NCI-H146 (cell line): Measurements from ENCODE around the gene ASPRV1.

Experiments used
- DNase-seq: peaks from one replicate; lab custom pipeline; 2025; lab: John Stamatoyannopoulos, UW

Gene ASPRV1

DNA sequence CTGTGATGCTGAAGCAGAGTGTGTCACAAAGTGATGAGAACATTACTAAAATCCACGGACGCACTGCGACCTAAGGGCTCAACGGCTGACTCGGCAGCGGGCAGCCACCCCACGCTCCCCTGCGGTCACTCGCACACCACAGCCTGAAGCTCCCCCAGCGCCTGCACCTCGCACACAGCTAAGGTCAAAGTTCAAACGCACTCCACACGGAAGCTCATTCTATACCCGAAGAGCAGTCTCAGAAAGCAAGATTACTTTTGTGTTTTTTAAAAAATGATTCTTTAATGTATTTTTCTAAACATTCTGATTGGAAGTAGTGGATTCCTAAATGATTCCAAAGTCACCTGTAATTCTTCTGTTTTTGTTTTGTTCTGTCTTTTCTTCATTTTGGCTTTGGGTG is 21.7 kb downstream of the ASPRV1 start:
- DNase-seq = no peak

DNA sequence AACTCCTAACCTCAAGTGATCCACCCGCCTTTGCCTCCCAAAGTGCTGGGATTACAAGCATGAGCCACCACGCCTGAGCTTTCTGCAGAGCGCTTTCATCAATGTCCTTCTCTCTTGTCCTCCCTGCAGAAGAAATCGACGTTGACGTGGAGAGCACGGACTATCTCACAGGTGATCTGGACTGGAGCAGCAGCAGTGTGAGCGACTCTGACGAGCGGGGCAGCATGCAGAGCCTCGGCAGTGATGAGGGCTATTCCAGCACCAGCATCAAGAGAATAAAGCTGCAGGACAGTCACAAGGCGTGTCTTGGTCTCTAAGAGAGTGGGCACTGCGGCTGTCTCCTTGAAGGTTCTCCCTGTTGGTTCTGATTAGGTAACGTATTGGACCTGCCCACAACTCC is 23.5 kb downstream of the ASPRV1 start:
- DNase-seq = no peak

DNA sequence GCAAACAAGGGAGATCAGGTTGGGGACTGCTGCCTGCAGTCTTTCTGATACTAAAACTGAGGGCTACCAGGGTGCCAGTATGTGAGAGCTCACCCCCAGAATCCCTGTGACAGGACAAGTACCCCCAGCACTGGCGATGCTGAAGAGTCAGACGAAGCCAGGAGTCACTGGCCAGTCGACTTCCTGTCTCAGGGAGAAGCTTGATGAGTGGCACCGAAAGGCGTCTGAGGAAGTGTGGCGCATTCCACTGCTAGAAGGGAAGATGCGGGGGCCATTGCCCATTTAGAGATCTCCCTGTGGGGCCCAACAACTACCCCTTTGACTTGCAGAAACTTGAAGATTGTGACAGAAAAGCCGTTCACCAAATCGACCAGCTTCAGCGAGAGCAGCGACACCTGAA is 24.5 kb downstream of the ASPRV1 start:
- no peak for DNase-seq

DNA sequence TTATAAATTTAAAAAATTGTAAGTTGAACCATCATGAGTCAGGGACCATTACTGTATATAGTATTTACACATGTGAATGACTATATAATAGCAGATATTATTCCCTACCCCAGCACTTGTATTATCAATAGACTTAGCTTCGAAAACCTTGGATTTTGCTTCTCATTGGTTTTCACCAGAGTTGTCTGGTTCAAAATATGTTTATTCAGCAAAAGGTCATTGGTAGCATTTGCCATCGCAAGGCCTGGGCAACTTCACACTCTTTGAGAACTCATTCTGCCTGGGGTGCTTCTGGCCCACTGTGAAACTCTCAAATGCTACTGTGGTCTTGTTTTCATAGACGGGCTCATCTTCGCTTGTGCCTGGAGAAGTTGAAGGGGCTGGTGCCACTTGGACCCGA is 26.4 kb downstream of the ASPRV1 start:
- no peak for DNase-seq

DNA sequence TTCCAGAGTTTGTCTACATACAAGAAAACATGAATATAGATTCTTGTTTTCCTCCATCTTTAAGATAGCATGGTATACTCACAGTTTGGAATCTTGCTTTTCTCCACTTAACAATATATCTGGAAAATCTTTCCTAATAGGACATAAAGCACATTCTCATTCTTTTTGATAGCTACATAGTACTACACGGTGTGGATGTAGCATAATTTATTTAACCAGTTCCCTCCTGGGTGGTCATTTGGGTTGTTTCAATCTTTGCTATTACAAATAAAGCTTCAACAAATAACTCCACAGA is 26.9 kb downstream of the ASPRV1 start:
- DNase-seq = no peak

DNA sequence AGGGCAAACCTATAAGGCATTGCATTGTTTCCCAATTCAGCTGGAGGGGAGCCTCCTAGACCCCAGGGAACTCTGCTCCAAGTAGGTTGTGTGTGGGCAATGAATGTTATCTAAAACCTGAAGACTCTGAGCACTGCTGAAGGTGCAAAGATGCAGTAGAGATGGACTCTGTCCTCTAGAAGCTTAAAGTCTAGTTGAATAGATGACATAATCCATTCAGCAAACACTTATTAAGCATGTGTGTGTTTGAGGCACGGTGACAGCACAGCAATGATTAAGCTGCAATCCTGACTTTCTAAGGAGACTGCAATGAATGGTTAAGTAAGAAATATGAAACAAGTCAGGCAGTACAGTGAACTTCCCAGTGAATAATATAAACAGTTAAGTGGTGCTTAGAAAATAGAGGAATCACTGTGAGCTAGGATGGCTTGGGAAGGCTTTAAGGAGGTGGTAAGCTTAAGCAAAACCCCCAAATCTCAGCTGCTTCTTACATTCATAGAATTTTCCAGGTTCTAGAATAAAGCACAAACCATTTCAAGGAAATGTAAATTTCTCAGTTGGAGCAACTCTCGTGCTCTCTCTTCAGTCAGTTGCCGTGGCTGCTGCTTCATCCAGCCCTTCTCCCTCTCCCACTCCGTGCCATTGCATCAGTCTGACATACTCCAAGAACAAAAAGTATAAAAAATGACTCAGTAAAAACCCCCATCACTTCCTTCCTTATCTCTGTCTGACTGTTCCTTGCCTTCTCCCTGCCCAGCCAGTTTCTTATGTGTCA is 27.4 kb downstream of the ASPRV1 start:
- DNase-seq = no peak

- no peak for DNase-seq
These were observed 28.1 kb downstream of the ASPRV1 start for GRCh38 chr2:69933254-69933828.

DNA sequence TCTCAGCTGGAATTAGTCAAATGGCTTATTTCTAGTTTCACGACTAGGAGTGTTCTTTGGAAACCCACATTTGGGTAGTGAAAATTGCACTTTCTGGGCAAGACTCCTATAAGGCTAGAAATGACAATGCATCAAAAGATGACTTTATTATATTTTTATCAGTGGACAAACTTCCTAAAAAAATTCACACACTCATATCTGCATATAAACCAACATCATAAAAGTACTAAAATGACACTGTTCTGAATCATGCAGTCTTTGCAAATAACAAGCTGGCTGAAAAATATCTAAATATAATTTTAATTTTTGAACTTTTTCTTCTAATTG is 28.9 kb downstream of the ASPRV1 start:
- no peak for DNase-seq

GRCh38 chr2:69931832-69932595 is 29.4 kb downstream of the ASPRV1 start:
- DNase-seq = no peak

DNA sequence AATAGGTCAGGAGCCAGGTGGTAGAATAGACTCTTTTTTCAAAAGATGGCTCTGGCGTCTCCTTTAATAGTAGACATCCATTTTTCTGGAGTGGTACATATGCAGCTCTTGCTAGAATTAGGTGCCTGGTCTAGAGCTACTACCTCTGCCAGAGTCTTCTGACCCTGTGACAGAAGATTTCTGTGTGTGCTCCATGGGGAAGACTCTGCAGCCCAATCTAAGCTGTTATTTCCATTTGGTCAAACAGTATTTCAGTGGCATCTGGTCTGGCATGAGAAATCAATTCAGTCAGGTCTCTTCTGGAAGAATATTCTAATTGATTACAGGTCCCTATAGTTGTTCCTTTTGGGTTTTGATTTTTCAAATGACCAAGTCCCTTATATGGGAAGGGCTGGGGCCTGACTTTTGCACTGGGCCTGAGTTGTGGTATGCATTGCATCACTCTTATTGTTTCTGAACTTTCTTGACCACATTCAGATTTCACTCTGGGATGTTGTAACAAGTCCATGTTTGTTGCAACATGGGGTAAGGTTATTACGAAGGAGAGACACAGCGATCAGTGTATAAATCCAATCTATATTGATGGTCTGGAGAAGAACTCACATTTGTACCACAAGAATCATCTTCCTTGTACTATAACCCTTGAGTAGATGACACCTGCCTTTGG is 34.4 kb downstream of the ASPRV1 start:
- DNase-seq = no peak

GRCh38 chr2:69923116-69923515 is 38.3 kb downstream of the ASPRV1 start:
- no peak for DNase-seq

- no peak for DNase-seq
These were observed 43.0 kb downstream of the ASPRV1 start for GRCh38 chr2:69918401-69918800.

DNA sequence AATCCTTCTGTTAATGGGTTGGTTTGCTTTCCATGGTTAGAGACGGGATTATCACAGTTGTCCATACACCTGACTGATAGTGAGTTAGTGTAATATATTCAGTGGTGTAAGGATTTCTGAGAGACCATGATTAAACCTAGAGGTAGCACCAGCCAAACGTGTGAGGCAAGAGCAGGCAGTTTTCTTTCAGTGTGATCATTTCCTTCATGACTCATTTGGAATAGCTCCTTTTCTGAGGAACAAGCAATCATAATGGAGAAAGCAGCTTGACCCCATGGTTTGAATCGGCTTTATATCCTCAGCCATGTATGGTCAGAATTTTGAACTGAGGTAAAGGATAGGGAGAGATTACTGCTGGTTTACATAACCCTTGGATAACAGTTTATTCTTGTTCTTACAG is 43.6 kb downstream of the ASPRV1 start:
- DNase-seq = no peak

DNA sequence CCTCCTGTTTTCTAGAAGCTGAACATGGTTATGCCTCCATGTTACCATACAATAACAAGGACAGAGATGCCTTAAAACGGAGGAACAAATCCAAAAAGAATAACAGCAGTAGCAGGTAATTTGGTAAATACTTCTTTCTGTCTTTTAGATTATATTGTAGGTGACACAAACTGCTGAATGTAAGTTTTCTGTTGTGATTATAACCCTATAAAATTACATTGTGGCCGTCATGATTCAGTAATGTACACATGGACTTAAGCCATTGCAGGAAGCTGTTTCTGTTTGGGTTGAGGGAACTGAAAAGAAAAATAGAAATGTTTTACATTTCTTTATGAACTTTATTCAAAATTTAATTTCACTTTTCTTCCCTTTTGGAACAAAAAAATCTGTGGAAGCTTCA is 45.3 kb downstream of the ASPRV1 start:
- DNase-seq = no peak

- peak; percentile 30 for DNase-seq
These were observed 46.2 kb downstream of the ASPRV1 start, which contains the start of gene MXD1 for GRCh38 chr2:69914950-69915945. Gene MXD1 (plus strand): TSS chr2:69915109. CDS start chr2:69915331, 222 bp downstream.

GRCh38 chr2:69914164-69914949 is 47.1 kb downstream of the ASPRV1 start:
- peak; percentile 100 for DNase-seq

DNA sequence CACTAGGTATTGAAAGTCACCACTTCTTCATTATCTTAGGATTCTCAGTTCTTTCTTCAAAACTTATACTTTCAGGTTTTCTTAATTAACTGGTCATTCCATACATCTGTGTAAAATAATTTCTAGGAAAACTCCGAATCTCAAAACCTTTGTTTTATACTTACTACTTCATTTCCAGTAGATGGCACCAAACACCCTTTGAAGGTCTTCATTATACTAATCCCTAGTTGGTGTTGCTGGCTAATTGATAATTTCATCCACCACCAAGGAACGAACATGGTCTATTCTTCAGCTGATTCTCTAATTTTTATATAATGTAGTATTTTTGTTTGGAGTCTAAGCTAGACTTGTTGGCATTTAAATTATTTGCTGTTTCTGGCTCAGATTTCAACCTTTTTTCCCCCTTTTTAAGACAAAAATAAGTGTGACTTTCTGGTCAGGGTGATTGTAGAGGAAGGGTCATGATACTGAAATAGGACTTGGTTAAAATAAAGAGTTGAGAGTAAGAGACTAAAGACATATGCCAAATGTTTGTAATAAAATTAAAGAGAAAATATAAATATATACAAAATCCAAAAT is 49.4 kb downstream of the ASPRV1 start:
- DNase-seq = peak; percentile 52
